Fibroblast of peridontal ligament (primary cell): ENCODE results near the gene CWC27.
"Not testable (repeated sequence)": the region's sequence is repeated elsewhere in the genome, so short reads cannot be mapped to it uniquely, and the experiment has no call there.

Source experiments
- DNase-seq: peaks from one replicate; pipeline ENCODE4 v3.0.0-alpha.2; 2010; ENCODE audit errors: extremely low read depth

The CWC27 gene

DNA sequence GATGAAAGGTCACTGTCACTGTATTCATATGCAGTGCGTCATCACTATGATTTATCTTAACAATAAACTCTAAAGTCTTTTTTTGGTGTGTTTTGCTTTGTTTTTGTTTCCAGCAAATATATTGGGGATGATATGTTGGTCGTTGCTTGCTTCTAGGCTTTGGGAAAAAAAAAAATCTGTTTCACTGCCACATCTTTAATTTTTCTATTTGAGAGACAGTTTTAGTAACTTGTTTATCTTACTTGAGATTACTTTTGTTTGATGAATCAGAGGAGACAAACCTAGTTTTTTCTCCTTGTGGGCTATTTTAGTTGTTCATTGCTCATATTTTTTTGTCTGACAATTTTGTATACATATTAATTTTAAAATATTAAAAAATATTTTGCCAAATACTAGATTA, 19.4 kb downstream of the CWC27 start:
- DNase-seq, result no peak

DNA sequence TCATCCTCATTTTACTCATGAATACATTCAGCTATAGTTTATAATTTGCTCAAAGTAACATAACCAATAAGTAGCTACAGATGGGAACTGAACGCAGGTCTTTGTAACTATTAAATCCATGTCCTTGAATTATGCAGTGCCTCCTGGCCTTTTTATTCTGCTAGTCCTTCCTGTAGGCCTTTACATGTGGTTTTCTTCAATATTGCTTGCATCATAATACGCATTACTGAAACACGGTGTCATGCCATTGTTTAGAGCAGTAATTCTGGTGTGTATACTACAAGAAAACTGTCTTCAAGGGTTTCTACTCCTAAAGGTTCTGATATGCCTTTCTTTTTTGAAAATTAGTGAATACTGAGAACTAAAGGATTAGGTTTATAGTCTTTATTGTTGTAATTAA, 20.7 kb downstream of the CWC27 start:
- DNase-seq, result peak; percentile 75

DNA sequence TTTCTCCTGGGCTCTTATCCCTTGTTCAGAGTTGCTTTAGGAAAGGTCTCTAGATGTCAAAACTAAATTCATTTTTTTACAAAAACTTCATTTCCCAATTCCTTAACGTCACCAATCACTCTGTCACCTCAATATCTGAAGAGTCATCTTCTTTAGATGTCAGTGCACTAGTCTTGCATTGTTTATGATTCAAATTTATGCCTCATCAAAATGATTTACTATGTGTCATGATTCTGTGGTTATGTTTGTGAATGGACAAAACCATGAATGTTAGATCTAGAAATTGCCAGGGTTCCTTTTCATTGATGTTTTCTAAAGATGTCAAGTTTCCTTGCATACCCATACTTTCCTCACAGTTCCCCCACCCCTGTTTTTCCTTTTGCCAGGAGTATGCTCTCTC, 21.5 kb downstream of the CWC27 start:
- peak; percentile 41 for DNase-seq

DNA sequence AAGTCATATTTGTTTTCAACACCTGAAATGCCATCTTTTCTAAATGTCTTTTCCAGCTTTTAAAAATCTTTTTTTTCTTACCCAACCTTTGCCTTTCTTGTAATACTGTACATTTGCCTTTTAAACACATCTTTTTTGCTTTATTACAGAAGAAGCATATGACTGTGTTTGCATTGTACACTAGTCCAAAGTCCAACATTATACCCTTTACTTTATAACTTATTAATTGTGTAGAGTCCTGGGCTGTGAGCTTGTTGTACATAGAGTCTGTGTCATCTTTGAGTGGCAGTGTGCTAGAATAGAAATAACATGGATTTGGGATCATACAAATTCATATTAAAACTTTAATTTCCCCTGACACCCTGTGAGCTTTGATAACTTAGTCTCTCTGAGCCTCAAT, 23.7 kb downstream of the CWC27 start:
- no peak for DNase-seq

DNA sequence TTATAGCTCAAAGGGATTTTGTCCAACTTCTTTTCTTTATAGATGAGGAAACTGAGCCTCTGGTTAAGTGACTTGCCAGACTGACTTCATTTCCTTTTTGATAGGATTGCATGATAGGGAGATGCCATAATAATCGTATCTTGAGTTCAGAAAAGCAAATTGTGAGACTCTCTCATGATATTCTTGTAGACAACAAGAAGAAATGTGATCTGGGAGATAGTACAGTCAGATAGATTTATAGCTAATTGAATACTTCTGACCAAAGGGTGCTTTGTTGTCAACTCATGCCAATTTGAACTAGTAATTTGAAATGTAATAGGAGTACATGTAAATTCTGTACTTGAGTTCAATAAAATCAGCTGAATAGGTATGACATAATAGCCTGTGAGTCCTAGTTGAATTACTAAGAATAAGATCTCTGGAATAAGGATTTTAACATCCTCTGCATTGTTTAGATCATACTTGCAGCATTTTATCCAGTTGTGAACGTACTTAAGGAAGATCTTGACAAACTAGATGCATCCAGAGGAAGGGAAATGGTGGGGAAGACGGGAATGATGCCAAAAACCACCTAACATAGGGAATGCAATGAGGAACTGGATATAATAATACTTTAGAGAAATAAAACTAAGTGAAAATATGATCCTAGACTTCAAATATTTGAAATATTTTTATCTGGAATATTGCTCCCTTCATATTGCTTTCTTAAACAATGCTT, 25.5 kb downstream of the CWC27 start:
- no peak for DNase-seq

DNA sequence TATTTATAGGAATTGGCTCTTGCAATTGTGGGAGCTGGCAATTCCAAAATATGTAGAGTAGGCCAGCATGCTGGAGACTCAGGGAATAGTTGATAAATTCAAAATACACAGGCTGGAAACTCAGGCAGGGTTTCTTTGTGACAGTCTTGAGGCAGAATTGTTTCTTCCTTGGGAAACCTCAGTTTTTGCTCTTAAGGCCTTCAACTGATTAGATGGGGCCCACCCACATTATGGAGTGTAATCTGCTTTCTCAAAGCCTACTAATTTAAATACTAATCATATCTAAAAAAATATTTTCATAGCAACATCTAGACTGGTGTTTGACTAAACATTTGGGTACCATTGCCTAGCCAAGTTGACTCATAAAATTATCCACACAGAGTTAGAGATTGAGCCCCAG, 27.6 kb downstream of the CWC27 start:
- DNase-seq, result no peak

DNA sequence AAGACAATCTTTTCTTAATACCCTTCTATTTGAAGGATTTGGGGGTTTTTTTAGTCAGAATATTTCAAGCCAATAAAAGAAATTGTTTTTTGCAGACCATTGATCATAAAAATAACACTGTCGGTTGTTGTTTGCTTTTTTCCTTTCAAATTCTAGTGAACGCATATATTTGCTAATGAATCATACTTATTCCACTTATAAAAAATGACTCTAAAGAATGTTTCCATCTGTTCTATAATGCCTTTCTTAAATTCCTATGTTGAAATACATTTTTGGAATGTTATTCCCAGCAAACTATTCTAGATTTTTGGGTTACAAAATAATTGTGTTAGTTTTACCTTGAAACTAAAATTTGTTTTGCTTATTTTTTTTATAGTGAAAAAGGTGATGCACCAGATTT, 32.2 kb downstream of the CWC27 start:
- no peak for DNase-seq

DNA sequence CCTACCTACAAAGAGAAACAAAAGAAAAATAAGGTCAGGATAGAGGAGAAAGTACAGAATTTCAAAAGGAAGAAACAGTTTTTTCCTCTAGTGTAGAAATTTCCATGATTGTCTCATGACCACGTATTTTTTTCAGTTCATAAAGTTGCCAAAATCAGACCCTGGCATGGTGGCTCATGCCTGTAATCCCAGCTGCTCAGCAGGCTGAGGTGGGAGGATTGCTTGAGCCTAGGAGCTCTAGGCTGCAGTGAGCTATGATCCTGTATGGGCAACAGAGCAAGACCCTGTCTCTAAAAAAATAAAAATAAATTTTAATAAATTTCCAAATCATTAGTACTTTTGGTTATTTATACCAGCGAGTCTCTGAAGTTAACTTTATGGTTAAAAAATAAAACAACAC, 37.8 kb downstream of the CWC27 start:
- peak; percentile 24 for DNase-seq

DNA sequence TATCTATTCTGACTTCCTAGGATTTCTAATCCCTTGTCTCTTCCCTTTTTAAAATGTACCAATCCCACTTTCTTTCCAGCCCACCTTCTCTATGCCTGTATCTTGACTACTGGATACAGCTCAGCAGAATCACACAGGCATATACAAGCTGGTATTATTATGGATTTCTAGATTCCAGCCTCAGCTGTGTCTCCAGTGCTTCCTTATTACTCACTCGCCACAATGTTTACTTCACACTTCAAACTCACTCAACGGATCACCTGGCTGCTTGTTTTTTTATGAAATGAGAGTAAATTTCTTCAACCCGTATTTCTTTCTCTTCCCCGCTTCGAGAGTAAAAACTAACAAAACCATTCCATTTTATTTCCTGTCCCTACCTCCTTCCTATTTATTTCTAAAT, 38.8 kb downstream of the CWC27 start:
- peak; percentile 25 for DNase-seq

DNA sequence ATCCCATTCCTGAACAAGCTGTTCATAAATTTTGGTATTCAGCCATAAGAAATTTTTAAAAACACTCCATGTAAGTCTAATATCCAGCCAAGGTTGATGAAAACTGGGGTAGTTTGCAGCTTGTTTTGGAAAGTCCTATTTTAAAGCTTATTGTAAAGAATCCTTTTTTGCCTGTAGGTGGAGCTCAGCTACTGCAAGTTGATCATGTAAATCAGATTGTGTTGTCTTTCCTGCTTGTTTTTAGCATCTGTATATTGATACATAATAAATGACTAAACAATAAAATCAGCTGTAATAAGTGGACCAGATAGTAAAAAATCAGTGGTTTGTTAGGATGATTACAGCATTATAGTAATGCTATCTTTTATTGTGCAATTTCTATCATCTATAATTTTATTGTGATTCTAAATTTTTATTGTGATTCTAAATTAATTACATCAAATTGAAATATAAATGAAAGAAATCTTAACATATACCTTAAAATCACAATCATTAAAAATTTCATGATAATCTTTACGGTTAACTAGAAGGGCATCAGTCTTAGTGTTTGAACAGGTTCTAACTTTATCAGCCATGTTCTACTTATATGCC, 42.4 kb downstream of the CWC27 start:
- peak; percentile 84 for DNase-seq

DNA sequence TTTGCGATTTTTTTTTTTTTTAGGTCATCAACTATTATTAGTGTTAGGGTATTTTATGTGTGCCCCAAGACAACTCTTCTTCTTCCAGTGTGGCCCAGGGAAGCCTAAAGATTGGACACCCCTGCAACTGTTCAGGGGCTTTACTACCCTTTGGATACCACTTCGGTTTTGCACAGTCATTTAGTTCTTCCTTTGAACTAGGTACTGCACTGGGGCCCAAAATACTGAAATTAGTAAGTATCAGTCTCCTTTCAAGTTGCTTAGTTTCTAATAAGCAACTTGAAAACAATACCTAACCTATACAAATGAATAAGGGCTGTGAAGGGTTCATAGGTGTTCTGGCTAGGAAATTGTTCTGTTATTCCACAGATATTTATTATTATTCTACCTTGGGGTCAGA, 45.3 kb downstream of the CWC27 start:
- no peak for DNase-seq

DNA sequence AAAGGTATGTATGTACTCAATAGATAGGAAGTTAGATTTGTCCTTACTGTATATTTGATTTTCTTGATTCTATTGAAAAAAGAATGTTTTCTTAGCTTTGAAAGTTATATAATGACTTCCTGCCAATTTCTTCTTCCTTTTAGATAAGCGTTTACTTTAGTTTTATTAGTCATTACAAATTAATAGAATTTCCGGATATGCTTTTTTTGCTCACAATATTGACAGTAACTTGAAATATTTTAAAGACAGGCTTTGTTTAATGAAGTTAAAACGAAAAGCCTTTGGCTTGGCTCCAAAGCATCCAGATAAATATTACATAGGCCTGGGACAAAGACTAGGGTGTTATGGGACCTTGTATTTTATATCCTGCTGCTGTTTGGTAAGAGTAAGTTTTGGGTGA, 49.5 kb downstream of the CWC27 start:
- no peak for DNase-seq

DNA sequence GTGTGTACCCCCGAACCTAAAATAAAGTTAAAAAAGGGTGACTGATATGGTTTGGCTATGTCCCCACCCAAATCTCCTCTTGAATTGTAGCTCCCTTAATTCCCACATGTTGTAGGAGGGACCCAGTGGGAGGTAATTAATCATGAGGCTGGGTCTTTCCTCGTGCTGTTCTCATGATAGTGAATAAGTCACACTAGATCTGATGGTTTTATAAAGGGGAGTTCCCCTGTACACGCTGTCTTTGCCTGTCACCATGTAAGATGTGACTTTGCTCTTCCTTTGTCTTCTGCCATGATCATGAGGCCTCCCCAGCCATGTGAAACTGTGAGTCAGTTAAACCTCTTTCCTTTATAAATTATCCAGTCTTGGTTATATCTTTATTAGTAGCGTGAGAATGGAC, 50.6 kb downstream of the CWC27 start:
- DNase-seq, result not testable (repeated sequence)

DNA sequence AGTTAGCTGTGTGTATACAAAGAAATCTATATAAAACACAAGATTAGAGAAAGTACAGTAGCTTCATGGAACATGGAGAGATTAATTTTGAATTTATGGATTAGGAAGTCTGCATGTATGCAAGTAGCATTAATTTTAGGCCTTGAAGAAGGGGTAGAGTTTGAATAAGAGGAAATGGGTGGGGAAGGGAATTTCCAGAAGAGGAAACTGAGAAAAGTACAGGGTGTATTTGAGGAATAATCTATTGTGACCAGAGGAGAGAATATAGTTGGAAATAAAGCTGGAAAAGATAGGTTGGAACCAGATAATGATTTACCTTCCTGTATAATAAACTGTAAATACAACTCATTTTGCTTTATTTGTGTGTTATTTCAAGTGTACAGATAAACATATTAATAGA, 53.6 kb downstream of the CWC27 start:
- no peak for DNase-seq

DNA sequence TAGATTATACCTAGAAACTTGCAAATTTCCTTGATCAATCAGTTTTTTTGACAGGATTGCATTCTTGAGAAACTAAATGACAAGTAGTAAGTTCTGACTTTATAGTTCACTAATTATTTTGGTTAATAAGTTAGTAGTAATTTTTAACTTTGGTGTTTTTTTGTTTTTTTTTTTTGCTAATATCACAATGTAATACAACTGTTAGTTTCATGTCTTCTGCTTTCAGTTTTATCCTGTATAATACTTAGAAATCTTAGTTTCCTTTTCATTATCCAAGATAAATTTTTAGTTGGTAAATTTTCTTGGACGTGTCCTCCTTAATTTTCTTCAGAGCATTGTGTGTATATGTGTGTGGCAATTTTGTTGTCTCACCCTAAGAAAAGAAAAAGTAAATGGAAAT, 57.8 kb downstream of the CWC27 start:
- no peak for DNase-seq

DNA sequence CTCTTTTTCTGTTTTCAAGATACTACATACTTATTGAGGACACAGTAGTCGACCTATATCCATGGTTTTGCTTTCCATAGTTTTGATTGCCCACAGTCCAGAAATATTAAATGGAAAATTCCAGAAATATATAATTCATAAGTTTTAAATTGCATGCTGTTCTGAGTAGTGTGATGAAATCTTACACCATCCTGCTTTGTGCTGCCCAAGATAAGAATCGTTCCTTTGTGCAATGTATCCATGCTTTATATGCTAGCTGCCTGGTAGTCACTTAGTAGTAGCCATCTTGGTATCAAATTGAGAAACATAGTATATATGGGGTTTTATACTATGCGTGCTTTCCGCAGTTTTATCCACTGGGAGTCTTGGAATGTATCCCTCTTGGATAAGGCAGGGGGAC, 59.0 kb downstream of the CWC27 start:
- no peak for DNase-seq

DNA sequence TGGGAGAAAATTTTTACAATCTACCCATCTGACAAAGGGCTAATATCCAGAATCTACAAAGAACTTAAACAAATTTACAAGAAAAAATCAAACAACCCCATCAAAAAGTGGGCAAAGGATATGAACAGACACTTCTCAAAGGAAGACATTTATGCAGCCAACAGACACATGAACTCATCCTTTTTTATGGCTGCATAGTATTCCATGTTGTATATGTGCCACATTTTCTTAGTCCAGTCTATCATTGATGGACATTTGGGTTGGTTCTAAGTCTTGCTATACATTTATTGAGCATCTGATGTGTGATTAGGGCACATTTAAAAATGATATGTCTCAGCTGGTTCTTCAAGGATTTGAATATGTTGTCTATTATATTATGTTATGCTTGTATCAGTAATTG, 61.9 kb downstream of the CWC27 start:
- not testable (repeated sequence) for DNase-seq

DNA sequence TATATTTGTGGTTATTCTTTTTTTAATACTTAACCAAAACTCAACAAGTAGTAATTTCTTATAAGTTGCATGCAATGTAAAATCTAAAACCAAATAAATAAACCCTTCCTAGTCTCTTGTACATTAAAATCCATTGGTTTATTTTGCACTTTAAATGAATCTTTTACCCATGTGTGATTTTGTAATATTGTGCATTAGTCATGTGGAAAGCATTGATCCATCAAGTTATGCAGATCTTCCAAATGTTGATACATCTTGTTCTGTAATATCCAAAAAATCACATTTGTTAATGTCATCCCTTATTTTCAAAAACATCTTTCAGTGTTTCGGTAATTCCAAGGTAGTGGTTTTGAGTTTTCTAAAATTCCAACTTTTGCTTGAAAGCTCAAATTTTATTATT, 63.3 kb downstream of the CWC27 start:
- peak; percentile 49 for DNase-seq

DNA sequence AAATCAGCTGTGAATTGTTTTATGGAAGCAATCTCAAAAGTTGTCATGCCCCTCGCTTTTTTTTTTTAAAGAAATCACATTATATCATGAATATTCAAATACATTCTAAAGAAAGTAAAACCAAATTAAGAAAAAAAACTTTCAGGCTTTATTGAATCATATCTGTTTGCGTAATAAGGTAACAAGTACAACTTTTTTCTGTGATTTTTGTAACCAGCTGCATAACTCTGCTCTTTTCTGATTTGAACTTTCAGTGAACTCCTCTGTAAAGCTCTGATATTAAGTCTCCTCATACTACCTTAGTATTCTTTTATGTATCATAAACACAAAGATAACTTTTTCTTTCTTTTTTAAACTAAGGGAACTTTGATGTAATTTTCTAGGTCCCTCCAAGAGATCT, 65.3 kb downstream of the CWC27 start:
- DNase-seq, result peak; percentile 48

DNA sequence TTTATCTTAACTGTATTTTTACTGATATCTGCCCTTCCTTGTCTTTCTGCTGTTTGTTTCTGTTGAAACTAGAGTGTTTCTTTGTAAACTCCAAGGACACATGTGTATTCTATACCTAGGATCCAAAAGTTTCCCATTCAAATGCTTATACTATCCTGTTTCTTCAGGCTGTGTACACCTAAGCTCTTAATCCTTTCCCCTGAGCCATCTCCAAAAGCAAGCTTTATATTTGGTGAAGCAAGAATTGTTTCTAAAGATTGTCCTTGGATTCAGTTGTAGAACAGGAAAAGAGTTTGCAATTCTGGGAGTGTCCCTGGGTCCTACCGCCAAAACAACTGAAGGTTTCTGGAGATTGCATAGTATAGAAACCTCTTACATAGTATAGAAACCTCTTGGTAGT, 65.9 kb downstream of the CWC27 start:
- DNase-seq, result no peak

DNA sequence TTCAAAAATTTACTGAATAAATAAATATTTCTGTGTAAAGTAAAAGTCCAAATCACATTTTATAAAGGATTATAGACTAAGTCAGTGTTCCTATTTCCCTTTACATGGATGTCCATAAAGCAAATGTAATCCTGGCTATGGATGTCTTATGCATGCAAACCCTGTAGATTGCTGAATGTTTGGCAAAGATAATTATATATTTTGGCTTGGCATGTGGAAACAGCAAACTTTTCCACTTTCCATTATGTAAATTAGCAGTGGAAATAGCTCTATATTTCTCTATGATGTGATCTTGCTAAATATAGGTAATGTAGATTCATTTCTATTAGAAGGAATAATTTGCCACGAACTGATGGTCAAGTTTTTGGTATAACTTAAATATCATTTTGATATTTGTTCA, 66.5 kb downstream of the CWC27 start:
- no peak for DNase-seq

DNA sequence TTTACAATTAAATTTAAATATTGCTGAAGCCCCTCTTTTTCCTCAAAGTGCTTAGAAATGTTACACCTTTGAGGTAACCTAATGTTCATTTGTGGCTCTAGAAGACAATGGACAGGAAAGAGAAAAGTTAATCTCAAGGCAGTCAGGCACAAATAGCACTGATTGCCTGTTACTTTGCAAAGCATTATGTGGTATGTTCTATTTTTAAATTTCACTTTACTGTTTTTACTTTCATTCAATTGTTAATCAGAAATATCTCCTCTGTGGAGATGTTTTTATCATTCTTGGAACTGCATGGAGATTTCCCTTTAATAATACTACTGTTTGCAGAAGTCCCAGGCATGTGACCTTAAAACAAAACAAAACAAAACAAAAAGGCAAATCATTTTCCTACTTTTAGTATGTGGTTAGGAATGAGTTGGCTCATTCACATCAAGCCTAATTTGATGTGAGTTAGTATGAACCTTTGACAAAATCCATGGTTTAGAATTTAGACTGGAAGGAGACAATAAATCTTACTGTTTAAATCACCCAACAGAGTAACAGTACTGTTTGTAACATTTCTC, 67.5 kb downstream of the CWC27 start:
- DNase-seq, result peak; percentile 34

DNA sequence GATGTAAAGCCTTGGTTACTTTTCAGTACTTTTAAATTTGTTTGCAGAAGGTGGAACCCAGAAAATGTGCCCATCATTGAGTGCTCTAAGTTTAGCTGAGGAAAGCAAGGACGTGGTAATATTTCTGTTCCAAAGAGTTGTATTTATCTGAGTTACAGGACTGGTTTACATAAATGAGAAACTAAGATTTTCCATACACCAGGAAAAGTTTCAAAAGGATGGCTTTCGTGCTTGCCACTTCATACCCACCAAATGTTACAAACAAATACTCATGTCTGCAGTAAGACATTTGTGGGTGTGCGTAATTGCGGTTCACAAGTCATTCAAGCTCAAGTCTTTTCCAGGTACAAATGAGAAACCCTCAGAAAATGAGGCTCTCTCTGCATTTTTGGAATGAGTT, 68.1 kb downstream of the CWC27 start:
- peak; percentile 29 for DNase-seq

DNA sequence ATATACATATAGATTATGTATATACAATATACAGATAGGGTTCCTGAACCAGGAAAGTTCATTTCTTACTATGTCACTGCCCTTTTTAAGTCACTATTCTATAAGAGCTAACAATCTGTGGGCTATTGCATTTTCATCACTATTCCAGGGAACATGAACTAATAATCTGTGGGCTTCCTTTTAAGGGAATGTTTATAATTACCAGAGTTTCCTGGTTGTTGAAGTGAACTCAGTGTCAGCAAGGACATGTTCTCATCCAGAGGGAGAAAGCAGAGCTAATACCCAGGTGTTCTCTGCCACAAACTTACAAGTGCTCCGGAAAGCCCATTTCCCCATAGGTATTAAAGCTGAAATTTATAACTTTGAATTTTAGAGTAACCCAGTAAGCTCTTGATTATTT, 69.6 kb downstream of the CWC27 start:
- no peak for DNase-seq
